DMS53 (cell line): ENCODE data around the gene PTPN2.

Experiments
- DNase-seq: peaks from one replicate; lab custom pipeline; 2025; lab: John Stamatoyannopoulos, UW

Gene PTPN2

GRCh38 chr18:12857991-12858544, 26.0 kb downstream of the PTPN2 start:
- no peak for DNase-seq

- DNase-seq: no peak
Measured at GRCh38 chr18:12857215-12857905, 26.7 kb downstream of the PTPN2 start.

- peak; percentile 48 for DNase-seq
Measured at GRCh38 chr18:12855916-12856315, 28.1 kb downstream of the PTPN2 start.

GRCh38 chr18:12852566-12853315, 31.3 kb downstream of the PTPN2 start:
- DNase-seq: no peak

GRCh38 chr18:12851716-12852115, 32.3 kb downstream of the PTPN2 start:
- peak; percentile 33 for DNase-seq

- DNase-seq: peak; percentile 88
Measured at GRCh38 chr18:12849548-12849947, 34.5 kb downstream of the PTPN2 start.

- no peak for DNase-seq
Measured at GRCh38 chr18:12848405-12848804, 35.6 kb downstream of the PTPN2 start.

GRCh38 chr18:12844391-12844790, 39.6 kb downstream of the PTPN2 start:
- DNase-seq: no peak

GRCh38 chr18:12843420-12844350, 40.4 kb downstream of the PTPN2 start:
- no peak for DNase-seq

- no peak for DNase-seq
Measured at GRCh38 chr18:12842459-12843380, 41.3 kb downstream of the PTPN2 start.

GRCh38 chr18:12841070-12841469, 43.0 kb downstream of the PTPN2 start:
- peak; percentile 29 for DNase-seq

GRCh38 chr18:12840382-12840781, 43.7 kb downstream of the PTPN2 start:
- no peak for DNase-seq

- DNase-seq: no peak
Measured at GRCh38 chr18:12839526-12840196, 44.4 kb downstream of the PTPN2 start.

GRCh38 chr18:12839057-12839525, 44.9 kb downstream of the PTPN2 start:
- peak; percentile 41 for DNase-seq

- peak; percentile 76 for DNase-seq
Measured at GRCh38 chr18:12838178-12838634, 45.8 kb downstream of the PTPN2 start.

GRCh38 chr18:12837747-12838146, 46.3 kb downstream of the PTPN2 start:
- DNase-seq: no peak

- DNase-seq: no peak
Measured at GRCh38 chr18:12836551-12836950, 47.5 kb downstream of the PTPN2 start.

GRCh38 chr18:12828116-12829051, 55.7 kb downstream of the PTPN2 start:
- no peak for DNase-seq

GRCh38 chr18:12827588-12827987, 56.4 kb downstream of the PTPN2 start:
- DNase-seq: no peak
